GM18505 (cell line): ENCODE results near the gene DMD.

ENCODE experiments used
- ATAC-seq: cut with Tn5 transposase; IDR thresholded peaks from one replicate; pipeline ENCODE4 v1.9.1; 2021; ENCODE audit not compliant: unreplicated experiment
- POLR2A ChIP-seq: IDR thresholded peaks from 4 replicates; pipeline ENCODE4 v1.6.1; 2011; ENCODE audit warnings: borderline replicate concordance; ENCODE audit not compliant: insufficient read depth, insufficient read length; ENCODE audit errors: extremely low read depth

The DMD gene

DNA sequence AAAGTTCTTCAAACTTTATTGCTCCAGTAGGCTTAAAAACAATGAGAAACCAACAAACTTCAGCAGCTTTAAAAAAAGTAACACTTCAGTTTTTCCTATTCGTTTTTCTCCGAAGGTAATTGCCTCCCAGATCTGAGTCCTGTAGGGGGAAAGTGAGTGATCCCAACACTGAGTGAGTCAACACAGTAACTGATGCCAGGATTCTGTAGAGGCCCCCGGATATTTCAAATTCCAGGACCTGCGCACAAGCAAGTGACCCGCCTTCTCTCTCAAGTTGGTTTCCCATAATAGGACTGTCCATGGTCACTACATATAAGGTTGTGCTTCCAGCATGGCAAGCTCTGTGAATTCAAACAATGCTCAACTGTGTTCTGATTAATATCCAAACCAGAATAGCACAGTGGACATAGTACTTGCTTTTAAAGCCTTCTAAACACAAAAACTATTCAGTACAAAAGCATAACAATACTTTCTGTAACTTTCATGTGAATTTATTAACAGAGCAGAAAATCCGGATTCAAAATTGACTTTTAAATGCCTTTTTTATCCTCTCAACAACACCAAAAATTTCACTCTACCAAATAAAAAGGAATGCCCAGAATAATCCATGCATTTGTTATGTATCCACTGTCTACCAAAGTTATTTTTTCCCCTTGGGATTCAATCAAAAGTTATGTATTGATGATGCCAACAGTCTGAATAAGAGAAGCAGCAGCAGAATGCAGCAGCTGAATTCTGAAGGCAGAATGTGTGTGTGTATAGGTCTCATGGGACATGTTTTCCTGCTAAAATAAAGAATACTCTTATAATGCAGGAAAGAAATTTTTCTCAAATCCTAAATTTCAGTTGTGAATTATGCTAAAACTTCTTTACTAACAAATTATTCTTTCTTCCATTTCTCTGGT is at the start of gene DMD:
TSS of gene DMD (minus strand) at position 194 of the 905 bp plus-strand sequence. CDS start 237 bp downstream, outside the sequence.
- ATAC-seq: no peak
- TF ChIP-seq POLR2A: no peak

GRCh38 chrX:33252306-33252825 is 41.0 kb upstream of the DMD start:
- no peak for ATAC-seq
- no peak for TF ChIP-seq POLR2A

DNA sequence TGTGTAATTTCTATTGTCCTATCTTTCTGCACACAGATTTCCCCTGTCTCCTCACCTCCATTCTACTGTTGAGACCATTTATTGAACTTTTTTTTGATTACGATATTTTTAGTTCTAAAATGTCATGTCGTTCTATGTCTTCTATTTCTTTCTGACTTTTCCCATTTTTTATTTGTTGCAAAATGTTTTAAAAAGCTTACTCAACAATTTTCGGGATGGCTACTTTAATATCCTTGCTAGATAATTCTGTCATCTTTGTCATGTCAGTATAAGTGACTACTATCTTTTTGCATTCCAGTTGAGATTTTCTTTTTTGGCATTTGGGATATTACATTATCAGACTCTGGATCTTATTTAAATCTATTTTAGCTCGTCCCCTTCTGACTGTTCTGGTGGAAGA is 7.5 kb upstream of the DMD start:
- ATAC-seq: no peak
- TF ChIP-seq POLR2A: no peak

DNA sequence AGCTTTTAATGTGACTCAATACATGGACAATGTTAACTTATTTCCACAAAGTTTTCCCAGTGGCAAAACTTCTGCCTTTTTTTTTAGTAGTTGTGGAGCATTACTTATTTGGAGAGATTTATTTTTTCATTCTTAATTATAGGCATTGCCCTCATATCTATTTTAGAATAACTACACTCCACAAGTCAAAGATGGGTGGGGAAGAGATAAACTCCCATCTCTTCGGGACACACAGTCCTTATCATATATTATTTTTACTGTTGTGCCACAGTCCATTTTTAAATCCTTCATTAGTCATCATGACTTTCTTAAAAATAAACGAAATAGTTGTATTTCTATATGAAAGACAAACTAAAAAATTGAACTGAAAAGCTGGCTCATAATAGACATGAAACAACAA is 1.2 kb downstream of the DMD start:
- no peak for ATAC-seq
- no peak for TF ChIP-seq POLR2A

DNA sequence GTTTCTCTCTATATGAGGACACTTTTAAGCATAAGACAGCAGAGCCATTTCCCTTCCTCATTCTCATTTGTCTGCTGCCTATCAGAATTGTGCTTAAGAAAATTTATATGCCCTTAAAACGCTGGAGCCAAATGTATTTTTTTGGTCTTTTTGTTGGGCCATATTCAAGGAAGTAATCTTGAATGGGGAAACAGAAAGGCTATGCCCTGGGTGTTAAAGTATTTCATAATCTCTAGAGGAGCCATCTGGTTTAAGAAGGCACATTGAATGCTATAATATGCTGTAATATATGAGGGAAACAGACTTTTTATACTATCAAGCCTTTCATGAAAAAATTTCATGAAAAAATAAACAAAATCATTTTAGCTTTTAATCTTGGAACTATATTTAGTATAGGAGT is 4.3 kb downstream of the DMD start:
- ATAC-seq: no peak
- no peak for TF ChIP-seq POLR2A

GRCh38 chrX:33205321-33205720 is 6.0 kb downstream of the DMD start:
- TF ChIP-seq POLR2A: no peak
- ATAC-seq: no peak

- no peak for TF ChIP-seq POLR2A
- no peak for ATAC-seq
Observed at GRCh38 chrX:33204889-33205288, 6.5 kb downstream of the DMD start.

DNA sequence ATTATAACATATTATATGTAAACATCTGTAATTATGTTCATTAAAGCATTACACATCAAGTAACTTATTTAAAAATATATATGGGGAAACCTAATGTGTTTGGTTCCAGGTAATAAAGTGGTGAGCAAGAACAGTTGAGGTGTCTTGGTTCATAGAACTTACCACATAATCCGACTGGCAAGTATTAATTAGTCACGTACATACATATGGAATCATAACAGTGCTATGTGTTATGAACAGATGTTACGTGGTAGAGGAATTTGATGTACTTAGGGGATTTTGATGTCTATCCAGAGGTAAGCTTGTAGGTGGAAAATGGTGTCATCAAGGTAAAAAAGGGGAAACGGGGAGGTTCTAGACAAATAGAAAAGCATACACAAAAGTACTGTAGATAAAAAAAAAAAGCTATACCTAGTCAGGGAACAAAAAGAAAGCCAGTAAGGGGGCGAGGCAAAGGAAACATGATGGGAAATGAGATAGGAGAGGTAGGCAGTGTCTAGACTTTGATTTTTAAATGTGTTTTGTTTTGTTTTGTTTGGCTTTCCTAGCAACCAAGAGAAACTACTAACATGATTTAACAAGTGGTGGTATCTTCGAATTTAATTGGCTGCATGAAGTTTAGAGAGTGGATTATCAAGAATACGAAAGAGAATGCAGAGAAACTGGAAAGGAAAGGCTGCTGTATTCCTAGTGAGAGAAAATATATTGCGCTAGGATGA is 12.6 kb downstream of the DMD start:
- ATAC-seq: no peak
- TF ChIP-seq POLR2A: no peak

DNA sequence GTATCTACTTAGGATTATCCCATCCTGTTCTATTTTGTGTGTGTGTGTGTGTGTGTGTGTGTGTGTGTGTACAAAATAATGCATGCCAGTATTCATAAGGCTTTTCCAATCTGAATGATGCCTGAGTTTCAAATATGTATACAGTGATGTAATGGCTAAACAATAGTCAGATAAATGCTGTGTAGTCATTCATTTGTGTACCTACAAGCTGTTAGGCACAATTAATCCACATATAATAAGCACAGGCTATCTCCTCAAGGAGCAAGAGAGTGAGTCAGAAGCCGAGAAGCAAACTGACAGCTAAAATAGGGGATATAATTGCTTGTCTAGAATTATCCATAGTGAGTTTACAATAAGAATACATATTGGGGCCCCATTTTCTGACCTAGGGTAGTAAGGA is 15.7 kb downstream of the DMD start:
- ATAC-seq: no peak
- TF ChIP-seq POLR2A: no peak

DNA sequence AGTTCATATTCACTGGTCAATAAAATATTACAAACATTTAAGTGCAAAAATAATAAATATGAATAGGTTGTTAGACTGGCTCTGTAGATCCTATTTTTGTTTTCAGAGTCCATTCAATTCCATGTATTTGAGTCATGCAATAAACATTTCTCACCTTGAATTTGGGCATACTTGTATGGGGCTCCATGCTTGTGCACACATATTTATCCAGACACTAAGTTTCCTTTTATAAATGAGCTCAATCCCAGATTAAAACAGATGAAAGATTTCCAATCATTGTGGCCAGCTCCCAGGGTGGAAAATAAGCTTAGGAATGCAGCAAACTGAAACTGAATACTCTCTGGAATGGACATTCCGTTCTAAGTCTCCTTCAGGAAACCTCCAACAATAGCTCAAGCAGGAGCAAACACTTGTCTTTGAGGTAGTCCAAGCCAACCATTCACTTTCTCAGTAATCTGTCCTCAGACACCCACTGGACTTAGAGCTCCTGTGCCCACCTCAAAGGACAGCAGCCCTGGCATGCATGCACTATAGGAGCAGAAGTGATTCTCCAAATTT is 16.4 kb downstream of the DMD start:
- TF ChIP-seq POLR2A: no peak

DNA sequence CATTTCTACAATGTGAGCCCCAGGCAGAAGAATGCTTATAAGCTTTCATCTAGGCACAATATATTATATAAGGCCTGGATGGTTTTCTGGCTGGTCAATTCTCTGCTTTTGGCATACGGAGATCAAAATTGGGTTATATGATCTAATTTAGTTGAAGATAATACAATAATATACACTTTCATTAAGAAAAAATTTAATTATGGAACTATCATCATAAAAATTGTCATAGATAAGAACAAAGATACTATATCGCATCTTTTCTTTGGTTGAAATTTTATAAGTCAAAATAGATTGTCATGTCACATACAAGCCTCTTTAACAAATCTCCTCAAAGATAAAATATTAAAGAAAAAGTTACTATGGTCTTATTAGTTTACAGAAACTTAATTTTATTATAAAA is 17.1 kb downstream of the DMD start:
- no peak for TF ChIP-seq POLR2A
- no peak for ATAC-seq

More for the DNA sequence above, 16.4 kb downstream of the DMD start:
- ATAC-seq: no peak

- no peak for TF ChIP-seq POLR2A
- ATAC-seq: no peak
Observed at GRCh38 chrX:33190016-33190415, 21.3 kb downstream of the DMD start.

DNA sequence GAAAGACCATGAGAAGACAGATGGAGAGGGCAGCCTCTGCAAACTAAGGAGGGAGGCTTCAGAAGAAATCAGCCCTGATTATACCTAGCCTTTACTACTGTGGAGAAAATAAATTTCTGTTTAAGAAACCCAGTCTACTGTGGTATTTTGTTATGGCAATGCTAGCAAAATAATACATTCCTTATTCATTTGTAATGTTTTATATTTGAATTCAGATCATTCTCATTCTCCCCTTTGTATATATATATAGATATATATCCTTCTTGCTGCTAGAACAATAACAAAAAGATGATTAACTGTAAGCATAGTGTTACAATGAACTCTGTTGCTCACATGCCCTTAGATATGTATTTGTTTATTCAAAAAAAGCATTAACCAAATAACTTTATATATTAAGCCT is 22.5 kb downstream of the DMD start:
- no peak for ATAC-seq

More for the DNA sequence above, 22.5 kb downstream of the DMD start:
- no peak for TF ChIP-seq POLR2A
